NCI-H1436 treated with DMSO at 0.1 percent for 48 hours (cell line): ENCODE measurements around the gene AGPAT3.
"Not testable (repeated sequence)": the region's sequence is repeated elsewhere in the genome, so short reads cannot be mapped to it uniquely, and the experiment has no call there.

ENCODE experiments used
- DNase-seq: peaks from one replicate; lab custom pipeline; 2025; lab: John Stamatoyannopoulos, UW

AGPAT3 gene

DNA sequence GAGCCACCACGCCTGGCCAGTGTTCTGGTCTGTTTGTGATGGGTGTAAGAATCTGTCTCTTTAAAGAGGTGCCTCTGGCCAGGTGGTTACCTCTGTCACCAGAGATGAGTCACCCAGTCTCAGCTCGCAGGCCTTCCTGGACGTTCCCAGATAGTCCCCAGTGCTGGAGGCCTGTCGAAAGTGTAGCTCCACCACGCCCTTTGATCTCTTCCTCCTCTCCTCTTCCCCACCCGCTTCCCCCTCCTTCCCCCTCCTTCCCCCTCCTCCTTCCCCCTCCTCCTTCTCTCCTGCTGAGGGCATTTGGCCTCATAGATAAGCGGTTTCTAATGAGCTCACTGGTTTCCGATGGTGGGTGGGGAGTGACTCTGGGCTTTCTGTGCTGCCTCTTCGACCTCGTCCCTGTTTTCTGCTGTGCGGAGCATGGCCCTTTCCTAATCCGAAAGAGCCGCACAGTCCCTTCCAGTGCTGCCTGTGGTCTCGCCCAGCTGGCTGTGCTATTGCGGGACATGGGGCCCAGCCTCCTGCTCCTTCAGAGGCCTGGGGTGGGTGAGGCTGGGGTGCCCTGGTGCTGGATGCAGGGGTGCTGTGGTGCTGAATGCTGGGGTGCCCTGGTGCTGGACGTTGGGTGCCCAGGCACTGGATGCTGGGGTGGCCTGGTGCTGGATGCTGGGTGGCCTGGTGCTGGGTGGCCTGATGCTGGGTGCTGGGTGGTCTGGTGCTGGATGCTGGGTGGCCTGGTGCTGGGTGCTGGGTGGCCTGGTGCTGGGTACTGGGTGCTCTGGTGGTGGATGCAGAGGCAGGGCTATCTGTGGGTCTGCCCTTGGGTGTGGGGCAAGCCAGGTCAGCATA lies 19.2 kb downstream of the AGPAT3 start:
- no peak for DNase-seq

- DNase-seq: no peak
These were observed 19.9 kb downstream of the AGPAT3 start for GRCh38 chr21:43884861-43885417.

- DNase-seq: no peak
These were observed 20.7 kb downstream of the AGPAT3 start for GRCh38 chr21:43885721-43886120.

- no peak for DNase-seq
These were observed 21.5 kb downstream of the AGPAT3 start for GRCh38 chr21:43886565-43886964.

DNA sequence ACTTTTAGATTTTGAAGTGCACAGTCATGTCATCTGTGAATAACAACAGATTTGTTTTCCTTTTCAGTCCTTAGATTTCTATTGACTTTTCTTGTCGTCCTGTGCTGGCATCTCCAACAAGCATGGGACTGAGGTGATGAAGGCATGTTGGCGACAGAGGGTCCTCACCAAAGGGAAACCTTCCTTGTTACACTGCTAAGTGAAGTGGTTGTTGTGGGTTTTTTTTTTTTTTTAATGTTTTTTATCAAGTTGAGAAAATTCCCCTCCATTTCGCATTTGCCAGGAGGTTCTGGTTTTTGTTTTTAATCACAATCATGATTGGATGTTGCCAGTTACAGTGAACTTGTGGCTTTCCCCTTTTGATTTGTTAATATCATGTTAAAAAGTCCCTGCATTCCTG lies 24.0 kb downstream of the AGPAT3 start:
- no peak for DNase-seq

GRCh38 chr21:43890042-43890441 lies 25.0 kb downstream of the AGPAT3 start:
- DNase-seq: no peak

GRCh38 chr21:43892334-43892733 lies 27.3 kb downstream of the AGPAT3 start:
- no peak for DNase-seq

- DNase-seq: no peak
These were observed 28.0 kb downstream of the AGPAT3 start for GRCh38 chr21:43892984-43893535.

DNA sequence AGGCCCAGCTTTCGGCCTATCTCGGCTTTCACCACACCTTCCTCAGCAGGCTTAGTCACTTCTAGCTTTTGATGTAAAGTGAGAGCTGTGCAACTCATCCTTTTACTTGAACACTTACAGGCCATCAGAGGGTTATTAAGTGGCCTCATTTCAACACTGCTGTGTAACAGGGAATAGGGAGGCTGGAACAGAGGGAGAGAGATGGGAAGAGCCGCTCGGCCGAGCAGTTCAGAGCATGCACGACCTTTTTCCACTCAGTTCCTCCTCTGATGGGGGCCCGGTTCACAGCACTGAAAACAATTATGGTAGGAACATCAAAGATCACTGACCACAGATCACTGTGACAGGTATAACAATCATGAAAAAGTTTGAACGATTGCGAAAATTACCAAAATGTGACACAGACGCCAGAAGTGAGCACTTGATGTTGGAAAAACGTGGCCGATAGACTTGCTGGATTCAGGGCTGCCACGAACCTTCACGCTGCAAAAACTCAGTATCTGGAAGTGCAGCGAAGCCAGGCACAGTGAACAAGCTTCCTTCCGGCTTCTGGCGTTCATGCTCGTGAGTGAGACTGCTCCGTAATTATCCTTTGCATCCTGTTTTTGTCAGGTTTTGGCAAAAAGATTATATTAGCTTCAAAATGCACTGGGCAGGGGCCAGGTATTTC lies 28.6 kb downstream of the AGPAT3 start:
- DNase-seq: no peak

DNA sequence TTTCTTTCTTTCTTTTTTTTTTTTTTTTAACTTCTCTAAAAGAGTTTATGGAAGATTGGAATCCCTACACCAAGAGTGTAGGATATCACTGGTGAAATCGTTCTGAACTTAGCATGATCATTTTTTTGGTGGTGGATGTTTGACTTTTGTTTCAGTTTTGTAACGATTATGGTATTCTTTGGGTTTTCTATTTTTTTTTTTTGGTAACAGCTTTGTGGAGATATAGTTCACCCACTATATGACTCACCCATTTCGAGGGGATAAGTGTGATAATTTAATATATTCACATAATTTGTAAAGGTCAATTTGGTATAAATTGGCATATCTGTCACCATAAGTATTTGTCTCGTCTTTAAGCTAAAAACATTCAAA lies 29.2 kb downstream of the AGPAT3 start:
- no peak for DNase-seq

GRCh38 chr21:43895196-43895595 lies 30.2 kb downstream of the AGPAT3 start:
- DNase-seq: no peak

DNA sequence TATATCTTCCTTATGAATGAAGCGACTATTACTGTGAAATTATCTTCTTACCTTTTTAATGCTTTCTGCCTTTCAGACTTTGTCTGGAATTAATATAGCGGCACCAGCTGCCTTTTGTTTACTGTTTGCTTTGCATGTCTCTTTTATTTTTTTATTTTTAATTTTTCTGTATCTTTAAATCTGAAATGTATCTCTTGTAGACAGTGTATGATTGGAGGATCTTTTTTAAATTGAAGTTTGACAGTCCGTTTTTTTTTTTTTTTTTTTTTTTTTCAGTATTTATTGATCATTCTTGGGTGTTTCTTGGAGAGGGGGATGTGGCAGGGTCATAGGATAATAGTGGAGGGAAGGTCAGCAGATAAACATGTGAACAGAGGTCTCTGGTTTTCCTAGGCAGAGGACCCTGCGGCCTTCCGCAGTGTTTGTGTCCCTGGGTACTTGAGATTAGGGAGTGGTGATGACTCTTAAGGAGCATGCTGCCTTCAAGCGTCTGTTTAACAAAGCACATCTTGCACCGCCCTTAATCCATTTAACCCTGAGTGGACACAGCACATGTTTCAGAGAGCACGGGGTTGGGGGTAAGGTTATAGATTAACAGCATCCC lies 31.8 kb downstream of the AGPAT3 start:
- not testable (repeated sequence) for DNase-seq

DNA sequence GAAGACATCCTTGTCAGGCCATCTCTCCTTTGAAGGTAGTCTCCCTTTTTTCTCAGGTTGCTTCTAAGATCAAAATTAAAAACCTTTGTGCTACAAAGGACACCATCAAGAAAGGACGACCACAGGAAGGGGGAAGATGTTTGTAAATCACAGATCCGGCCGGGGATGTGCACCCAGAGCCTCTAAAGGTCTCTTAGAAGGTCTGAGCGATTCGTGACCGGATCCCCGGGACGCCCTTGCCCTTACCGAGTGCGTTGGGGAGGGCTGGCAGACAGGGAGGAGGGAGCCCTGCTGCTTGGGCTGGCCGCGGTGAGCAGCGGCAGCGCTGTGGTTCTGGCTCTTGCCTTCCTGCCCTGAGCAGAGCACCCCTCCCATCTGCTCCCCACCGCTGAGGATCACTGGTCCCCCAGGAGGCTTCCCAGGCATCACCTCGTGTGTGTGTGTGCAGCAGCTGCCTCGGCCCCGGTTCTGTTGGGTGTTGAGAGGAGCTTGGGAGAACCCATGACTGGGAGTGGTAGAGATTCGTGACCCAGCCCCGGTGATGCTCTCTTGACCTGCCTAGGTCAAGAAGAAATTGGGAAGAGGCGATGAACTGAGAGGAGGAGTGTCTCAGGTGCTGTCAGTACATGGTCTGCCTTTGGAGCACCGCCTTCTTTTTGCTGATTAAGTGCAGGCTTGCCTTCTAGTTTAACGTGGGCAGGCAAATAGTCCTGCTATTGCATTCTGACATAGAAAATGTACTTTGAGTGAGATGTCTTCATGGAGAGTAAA lies 34.5 kb downstream of the AGPAT3 start:
- DNase-seq: no peak

DNA sequence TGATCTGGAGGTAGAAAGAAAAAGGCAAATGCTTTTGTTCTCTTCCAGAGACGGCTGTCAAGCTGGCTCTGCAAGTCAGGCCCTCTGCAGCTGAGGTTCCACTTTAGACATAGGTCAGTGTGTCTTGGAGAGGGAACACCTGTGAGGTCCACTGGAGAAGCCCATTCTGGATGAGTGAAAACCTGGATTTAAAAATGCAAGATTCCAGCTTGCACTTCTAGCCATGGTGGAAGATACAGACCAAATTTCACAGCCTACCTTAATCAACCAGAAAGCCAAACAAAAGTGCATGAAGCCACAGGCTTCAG lies 35.0 kb downstream of the AGPAT3 start:
- no peak for DNase-seq

DNA sequence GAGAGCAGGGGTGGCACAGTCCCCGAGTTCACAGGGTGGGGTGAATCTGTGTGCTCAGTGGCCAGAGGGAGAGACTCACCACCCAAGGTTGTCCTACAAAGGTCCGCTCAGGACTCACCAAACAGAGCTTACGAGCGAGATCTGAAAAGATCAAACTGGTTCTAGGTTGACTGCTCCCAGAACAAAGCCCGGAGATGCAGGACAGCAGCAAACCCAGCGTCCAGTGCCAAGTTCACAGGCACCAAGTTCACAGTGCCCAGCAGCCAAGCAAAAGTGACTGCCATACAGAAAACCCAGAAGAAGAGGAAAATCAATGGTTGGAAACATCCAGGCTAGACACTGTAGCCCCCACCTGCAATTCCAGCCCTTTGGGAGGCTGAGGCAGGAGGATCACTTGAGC lies 35.7 kb downstream of the AGPAT3 start:
- DNase-seq: no peak

- no peak for DNase-seq
These were observed 37.4 kb downstream of the AGPAT3 start for GRCh38 chr21:43902441-43902840.

- no peak for DNase-seq
These were observed 38.5 kb downstream of the AGPAT3 start for GRCh38 chr21:43903451-43904091.

DNA sequence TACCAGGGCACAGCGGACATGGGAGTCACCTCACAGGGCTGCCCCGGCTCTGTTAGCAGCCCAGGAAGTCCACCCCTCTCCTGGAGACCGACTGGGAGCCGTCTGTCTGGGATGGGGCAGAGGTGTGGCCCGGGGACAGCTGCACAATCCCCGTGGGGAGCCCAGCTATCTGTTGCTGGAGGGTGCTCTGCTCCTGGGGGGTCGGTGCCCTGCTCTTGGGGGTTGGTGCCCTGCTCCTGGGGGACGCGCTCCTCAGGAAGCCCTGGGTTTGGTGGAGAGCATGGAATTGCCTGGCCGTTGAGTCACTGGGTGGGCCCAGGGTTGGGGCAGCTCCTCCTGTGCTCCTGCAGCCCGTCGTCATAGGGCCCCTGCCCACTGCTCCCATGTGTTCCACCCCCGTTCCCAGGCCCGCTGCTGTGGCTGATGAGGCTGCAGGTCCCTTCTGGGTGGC lies 39.3 kb downstream of the AGPAT3 start:
- no peak for DNase-seq

DNA sequence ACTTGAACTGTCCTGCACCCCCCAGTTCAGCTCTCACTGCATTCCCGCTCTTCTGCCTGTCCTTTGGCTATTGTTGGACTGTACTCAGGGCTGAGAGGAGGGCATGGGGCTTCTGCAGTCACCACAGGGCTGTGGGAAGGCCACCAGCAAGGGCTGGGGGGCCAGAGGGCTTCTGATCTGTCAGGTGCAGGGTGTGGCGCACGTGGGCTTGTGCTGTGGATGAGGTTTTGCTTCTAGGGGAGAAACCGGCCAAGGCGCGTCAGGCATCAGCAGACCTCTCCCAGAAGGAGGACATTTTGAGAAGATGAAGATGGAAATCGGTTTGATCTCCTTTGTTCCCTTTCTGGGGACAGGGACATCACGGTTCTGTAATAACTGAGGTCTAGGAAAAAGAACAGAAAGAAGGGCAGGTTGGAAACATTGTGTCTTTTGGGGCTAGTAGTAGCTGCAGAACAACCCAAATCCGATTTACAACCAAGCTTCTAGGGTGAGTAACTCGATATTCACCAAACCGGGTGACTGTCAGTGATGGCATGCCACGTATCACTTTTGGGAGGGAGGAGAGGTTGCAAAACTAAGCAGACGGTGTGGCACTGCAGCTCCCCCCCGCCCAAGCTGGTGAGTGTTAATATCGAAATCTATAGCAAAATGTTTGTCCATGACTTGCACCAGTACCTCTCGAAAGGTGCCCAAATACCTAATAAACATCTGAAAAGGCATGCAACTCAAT lies 40.9 kb downstream of the AGPAT3 start:
- DNase-seq: no peak

DNA sequence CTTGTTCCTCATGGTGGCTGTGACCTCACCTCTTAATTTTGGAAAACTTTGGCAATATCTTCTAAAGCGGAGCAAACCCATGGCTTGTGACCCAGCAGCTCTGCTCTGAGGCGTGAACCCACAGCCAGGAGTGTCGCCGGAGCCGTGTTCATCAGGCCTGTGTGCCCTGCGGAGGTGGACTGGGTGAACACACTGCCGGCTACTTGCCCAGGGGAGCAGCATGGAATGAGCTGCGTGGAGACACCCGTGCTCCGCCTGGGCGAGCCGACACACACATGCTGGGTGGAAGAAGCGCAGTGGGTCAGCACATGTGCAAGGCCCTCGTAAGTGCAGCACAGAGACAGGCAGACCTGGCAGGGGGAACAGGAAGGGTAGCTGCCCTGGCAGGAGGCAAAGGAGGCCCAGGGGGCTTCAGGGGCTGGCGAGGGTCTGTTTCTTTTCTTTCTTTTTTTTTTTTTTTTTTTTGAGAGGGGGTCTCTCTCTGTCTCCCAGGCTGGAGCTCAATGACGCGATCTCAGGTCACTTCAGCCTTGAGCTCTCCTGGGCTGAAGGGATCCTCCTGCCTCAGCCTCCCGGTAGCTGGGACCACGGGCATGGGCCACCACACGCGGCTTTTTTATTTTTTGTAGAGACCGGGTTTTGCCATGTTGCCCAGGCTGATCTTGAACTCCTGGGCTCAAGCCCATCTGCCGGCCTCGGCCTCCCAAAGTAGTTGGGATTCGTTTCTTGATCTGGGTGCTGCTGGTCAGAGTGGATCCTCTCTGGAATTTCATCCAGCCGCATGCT lies 41.8 kb downstream of the AGPAT3 start:
- no peak for DNase-seq
